HepG2 (cell line): Measurements from ENCODE around the gene MAP3K8. TPM values are rescaled to one million over a fixed set of nuclear protein-coding genes. Genes with fewer than 3 reads are reported as not detected.

Source experiments
- CEBPG ChIP-seq: IDR thresholded peaks from 2 replicates; pipeline ENCODE4 v1.6.1; 2016
- FOXA3 ChIP-seq: IDR thresholded peaks from 2 replicates; pipeline ENCODE4 v1.6.1; 2016; ENCODE audit warnings: missing genetic modification reagents, missing compliant biosample characterization
- MBD4 ChIP-seq: IDR thresholded peaks from 2 replicates; pipeline ENCODE4 v1.6.1; 2012; ENCODE audit warnings: low read length, inconsistent platforms, borderline replicate concordance
- MTA1 ChIP-seq: sonication (generic); formaldehyde crosslinking; IDR thresholded peaks from 2 replicates; pipeline ENCODE4 v1.4.0; 2020; ENCODE audit warnings: missing genetic modification reagents, mild to moderate bottlenecking, borderline replicate concordance
- RFX1 ChIP-seq: fragments of 450-650 bp; IDR thresholded peaks from 2 replicates; pipeline ENCODE4 v1.6.1; 2017
- RFXAP ChIP-seq: sonication (generic); formaldehyde crosslinking; IDR thresholded peaks from 2 replicates; pipeline ENCODE4 v1.4.0; 2020; ENCODE audit warnings: missing genetic modification reagents, borderline replicate concordance
- SIX1 ChIP-seq: sonication (generic); formaldehyde crosslinking; IDR thresholded peaks from 2 replicates; pipeline ENCODE4 v1.4.0; 2020; ENCODE audit warnings: missing genetic modification reagents, borderline replicate concordance
- SOX6 ChIP-seq, 2 experiments: fragments of 450-650 bp in 1 of 2; sonication (generic) in 1 of 2; formaldehyde crosslinking in 1 of 2; IDR thresholded peaks; 2 replicates each; pipeline versions ENCODE4 v1.4.0 to v1.6.1; 2017 to 2020; ENCODE audit warnings: antibody characterized with exemption in 1 of 2, mild to moderate bottlenecking in 1 of 2, missing genetic modification reagents in 1 of 2
- TCF7 ChIP-seq: sonication (generic); IDR thresholded peaks from 2 replicates; pipeline ENCODE4 v1.6.1; 2016; ENCODE audit warnings: antibody characterized with exemption, low read depth
- ZNF274 ChIP-seq: sonication (generic); formaldehyde crosslinking; IDR thresholded peaks from 2 replicates; pipeline ENCODE4 v1.5.1; 2020; ENCODE audit warnings: mild to moderate bottlenecking, missing genetic modification reagents
- ZNF33A ChIP-seq: sonication (generic); formaldehyde crosslinking; IDR thresholded peaks from 2 replicates; pipeline ENCODE4 v1.5.1; 2020; ENCODE audit warnings: missing genetic modification reagents, mild to moderate bottlenecking, moderate library complexity, borderline replicate concordance
- ZNF546 ChIP-seq: sonication (generic); formaldehyde crosslinking; conservative IDR thresholded peaks from 2 replicates; pipeline ENCODE4 v1.8.1; 2023; ENCODE audit warnings: mild to moderate bottlenecking, missing genetic modification reagents
- ZNF572 ChIP-seq: sonication (generic); formaldehyde crosslinking; IDR thresholded peaks from 2 replicates; pipeline ENCODE4 v1.5.1; 2020; ENCODE audit warnings: mild to moderate bottlenecking, missing genetic modification reagents
- ZNF678 ChIP-seq: sonication (generic); formaldehyde crosslinking; IDR thresholded peaks from 2 replicates; pipeline ENCODE4 v1.4.0; 2020; ENCODE audit warnings: mild to moderate bottlenecking, missing genetic modification reagents
- ZNF775 ChIP-seq: sonication (generic); formaldehyde crosslinking; IDR thresholded peaks from 2 replicates; pipeline ENCODE4 v1.4.0; 2020; ENCODE audit warnings: missing genetic modification reagents, mild to moderate bottlenecking, moderate library complexity, borderline replicate concordance
- ZZZ3 ChIP-seq: sonication (generic); formaldehyde crosslinking; IDR thresholded peaks from 2 replicates; pipeline ENCODE4 v1.4.0; 2020; ENCODE audit warnings: missing genetic modification reagents, mild to moderate bottlenecking, borderline replicate concordance
- polyA plus RNA-seq, 8 experiments: library from polyadenylated mRNA; depleted of rRNA in 3 of 8; stranded (reverse) in 7 of 8; unstranded in 1 of 8; fragments of >200 nt; fragmentation: Illumina TruSeq in 4 of 8; extraction: Trizol in 4 of 8; gene quantifications; 2 replicates each; pipeline versions ENCODE4 v1.2.1 to v1.2.3, GENCODE V29; 2011 to 2016; ENCODE audit warnings: low read depth in 4 of 8, missing spikeins in 1 of 8, mixed read lengths in 1 of 8; ENCODE audit not compliant: insufficient read depth in 1 of 8
- total RNA-seq, 5 experiments: library from RNA; depleted of rRNA; stranded (reverse); fragments of >200 nt; fragmentation: Illumina TruSeq; extraction: Trizol; gene quantifications; 2 replicates each; pipeline ENCODE4 v1.2.3, GENCODE V29; 2016; ENCODE audit warnings: low read depth in 1 of 5
- TF ChIP-seq, protein P1 (sequence below): IDR thresholded peaks from 2 replicates; pipeline ENCODE4 v1.6.1; 2016; ENCODE audit warnings: missing genetic modification reagents, missing compliant biosample characterization
- TF ChIP-seq, protein P2 (sequence below): IDR thresholded peaks from 2 replicates; pipeline ENCODE4 v1.6.1; 2016; ENCODE audit warnings: missing compliant biosample characterization, missing genetic modification reagents, borderline replicate concordance
- TF ChIP-seq, protein P3 (sequence below): IDR thresholded peaks from 2 replicates; pipeline ENCODE4 v1.6.1; 2016
- TF ChIP-seq, protein P4 (sequence below): sonication (generic); formaldehyde crosslinking; IDR thresholded peaks from 2 replicates; pipeline ENCODE4 v1.4.0; 2020; ENCODE audit warnings: mild to moderate bottlenecking, missing genetic modification reagents, borderline replicate concordance
- TF ChIP-seq, protein P5 (sequence below): sonication (generic); formaldehyde crosslinking; IDR thresholded peaks from 2 replicates; pipeline ENCODE4 v1.4.0; 2020; ENCODE audit warnings: missing genetic modification reagents; ENCODE audit errors: not compliant biosample characterization

The MAP3K8 gene
- total and polyA plus RNA-seq, 2 of the 13 experiments (the other 11 are each of a cell fraction or from before 2014, with no cell fraction given): 19.3 to 37.9 TPM

DNA sequence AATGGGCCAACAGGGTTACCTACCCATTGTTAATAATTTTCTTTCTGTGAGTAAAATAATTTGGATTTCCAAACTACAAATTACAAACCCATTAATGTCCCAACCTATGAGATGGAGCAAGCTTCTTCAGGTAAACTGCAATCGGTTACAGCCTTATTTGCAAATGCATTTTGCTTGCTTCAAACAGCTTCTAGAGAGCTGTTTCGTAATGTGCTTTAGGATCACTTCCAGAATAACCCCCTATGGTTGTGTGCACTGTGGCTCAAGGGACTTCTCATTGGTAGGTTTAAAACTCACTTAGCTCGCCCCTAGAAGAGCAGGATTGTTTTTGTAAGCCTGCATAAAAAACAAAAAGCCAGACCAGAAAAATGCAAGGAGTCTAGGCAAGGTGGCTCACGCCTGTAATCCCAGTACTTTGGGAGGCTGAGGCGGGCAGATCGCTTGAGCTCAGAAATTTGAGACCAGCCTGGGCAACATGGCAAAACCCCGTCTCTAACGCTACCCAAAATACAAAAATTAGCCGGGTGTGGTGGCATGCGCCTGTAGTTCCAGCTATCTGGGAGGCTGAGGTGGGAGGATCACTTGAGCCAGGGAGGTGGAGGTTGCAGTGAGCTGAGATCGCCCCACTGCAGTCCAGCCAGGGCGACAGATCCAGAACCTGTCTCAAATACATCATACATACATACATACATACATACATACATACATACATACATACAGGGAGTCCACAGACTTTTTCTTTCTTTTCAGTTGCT is 3.3 kb upstream of the MAP3K8 start (continued):
- TF ChIP-seq, protein P1, sequence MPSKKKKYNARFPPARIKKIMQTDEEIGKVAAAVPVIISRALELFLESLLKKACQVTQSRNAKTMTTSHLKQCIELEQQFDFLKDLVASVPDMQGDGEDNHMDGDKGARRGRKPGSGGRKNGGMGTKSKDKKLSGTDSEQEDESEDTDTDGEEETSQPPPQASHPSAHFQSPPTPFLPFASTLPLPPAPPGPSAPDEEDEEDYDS (CRISPR knock-in tag): no peak
- TF ChIP-seq, protein P2, sequence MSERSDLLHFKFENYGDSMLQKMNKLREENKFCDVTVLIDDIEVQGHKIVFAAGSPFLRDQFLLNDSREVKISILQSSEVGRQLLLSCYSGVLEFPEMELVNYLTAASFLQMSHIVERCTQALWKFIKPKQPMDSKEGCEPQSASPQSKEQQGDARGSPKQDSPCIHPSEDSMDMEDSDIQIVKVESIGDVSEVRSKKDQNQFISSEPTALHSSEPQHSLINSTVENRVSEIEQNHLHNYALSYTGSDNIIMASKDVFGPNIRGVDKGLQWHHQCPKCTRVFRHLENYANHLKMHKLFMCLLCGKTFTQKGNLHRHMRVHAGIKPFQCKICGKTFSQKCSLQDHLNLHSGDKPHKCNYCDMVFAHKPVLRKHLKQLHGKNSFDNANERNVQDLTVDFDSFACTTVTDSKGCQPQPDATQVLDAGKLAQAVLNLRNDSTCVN (CRISPR knock-in tag): peak; percentile 98
- TF ChIP-seq RFXAP (CRISPR knock-in tag) (no peak), MBD4 (no peak), ZNF546 (CRISPR knock-in tag) (no peak), RFX1 (no peak), MTA1 (no peak), SOX6 (IDR thresholded peaks at IDR 0.05) (no peak), SOX6 (CRISPR knock-in tag; IDR thresholded peaks at IDR 0.05) (no peak), ZNF274 (CRISPR knock-in tag) (no peak), FOXA3 (no peak), SIX1 (CRISPR knock-in tag) (no peak), CEBPG (peak; percentile 45; the same call in 1 of the 2 replicates), ZNF678 (CRISPR knock-in tag) (no peak), ZNF33A (CRISPR knock-in tag) (no peak), ZNF775 (CRISPR knock-in tag) (no peak), TCF7 (no peak), ZZZ3 (CRISPR knock-in tag) (no peak), ZNF572 (CRISPR knock-in tag) (no peak)
- TF ChIP-seq, protein P3, sequence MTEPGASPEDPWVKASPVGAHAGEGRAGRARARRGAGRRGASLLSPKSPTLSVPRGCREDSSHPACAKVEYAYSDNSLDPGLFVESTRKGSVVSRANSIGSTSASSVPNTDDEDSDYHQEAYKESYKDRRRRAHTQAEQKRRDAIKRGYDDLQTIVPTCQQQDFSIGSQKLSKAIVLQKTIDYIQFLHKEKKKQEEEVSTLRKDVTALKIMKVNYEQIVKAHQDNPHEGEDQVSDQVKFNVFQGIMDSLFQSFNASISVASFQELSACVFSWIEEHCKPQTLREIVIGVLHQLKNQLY (CRISPR knock-in tag): no peak
- TF ChIP-seq, protein P4, sequence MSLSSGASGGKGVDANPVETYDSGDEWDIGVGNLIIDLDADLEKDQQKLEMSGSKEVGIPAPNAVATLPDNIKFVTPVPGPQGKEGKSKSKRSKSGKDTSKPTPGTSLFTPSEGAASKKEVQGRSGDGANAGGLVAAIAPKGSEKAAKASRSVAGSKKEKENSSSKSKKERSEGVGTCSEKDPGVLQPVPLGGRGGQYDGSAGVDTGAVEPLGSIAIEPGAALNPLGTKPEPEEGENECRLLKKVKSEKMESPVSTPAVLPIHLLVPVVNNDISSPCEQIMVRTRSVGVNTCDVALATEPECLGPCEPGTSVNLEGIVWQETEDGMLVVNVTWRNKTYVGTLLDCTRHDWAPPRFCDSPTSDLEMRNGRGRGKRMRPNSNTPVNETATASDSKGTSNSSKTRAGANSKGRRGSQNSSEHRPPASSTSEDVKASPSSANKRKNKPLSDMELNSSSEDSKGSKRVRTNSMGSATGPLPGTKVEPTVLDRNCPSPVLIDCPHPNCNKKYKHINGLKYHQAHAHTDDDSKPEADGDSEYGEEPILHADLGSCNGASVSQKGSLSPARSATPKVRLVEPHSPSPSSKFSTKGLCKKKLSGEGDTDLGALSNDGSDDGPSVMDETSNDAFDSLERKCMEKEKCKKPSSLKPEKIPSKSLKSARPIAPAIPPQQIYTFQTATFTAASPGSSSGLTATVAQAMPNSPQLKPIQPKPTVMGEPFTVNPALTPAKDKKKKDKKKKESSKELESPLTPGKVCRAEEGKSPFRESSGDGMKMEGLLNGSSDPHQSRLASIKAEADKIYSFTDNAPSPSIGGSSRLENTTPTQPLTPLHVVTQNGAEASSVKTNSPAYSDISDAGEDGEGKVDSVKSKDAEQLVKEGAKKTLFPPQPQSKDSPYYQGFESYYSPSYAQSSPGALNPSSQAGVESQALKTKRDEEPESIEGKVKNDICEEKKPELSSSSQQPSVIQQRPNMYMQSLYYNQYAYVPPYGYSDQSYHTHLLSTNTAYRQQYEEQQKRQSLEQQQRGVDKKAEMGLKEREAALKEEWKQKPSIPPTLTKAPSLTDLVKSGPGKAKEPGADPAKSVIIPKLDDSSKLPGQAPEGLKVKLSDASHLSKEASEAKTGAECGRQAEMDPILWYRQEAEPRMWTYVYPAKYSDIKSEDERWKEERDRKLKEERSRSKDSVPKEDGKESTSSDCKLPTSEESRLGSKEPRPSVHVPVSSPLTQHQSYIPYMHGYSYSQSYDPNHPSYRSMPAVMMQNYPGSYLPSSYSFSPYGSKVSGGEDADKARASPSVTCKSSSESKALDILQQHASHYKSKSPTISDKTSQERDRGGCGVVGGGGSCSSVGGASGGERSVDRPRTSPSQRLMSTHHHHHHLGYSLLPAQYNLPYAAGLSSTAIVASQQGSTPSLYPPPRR: no peak
- TF ChIP-seq, protein P5, sequence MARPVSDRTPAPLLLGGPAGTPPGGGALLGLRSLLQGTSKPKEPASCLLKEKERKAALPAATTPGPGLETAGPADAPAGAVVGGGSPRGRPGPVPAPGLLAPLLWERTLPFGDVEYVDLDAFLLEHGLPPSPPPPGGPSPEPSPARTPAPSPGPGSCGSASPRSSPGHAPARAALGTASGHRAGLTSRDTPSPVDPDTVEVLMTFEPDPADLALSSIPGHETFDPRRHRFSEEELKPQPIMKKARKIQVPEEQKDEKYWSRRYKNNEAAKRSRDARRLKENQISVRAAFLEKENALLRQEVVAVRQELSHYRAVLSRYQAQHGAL (CRISPR knock-in tag): no peak
- TF ChIP-seq, all 625 proteins: peak for 4
